Activated CD4-positive, alpha-beta T cell treated with anti-CD3 and anti-CD28 coated beads for 36 hours (primary cell): ENCODE measurements around the gene CLECL1. TPM values are rescaled to one million over a fixed set of nuclear protein-coding genes. Genes with fewer than 3 reads are reported as not detected.
"Not testable (repeated sequence)": the region's sequence is repeated elsewhere in the genome, so short reads cannot be mapped to it uniquely, and the experiment has no call there.

Experiments used
- ATAC-seq: fragments of 200-7000 bp; cut with Tn5 transposase; one replicate; pipeline ENCODE4 v1.10.0; 2021; ENCODE audit warnings: mild to moderate bottlenecking, moderate library complexity
- CTCF ChIA-PET: fragments of 350-600 bp; sonication (Branson Sonifier 250); formaldehyde crosslinking; loops from one replicate; lab custom pipeline; 2021; ENCODE audit warnings: antibody characterized with exemption; lab: Charles Lee
- POLR2A ChIA-PET: fragments of 350-600 bp; sonication (Branson Sonifier 250); formaldehyde crosslinking; loops from one replicate; lab custom pipeline; 2021; ENCODE audit warnings: antibody characterized with exemption, inconsistent platforms; lab: Charles Lee
- DNase-seq: peaks from one replicate; pipeline ENCODE4 v3.0.0-alpha.2; 2020
- H3K27ac Mint-ChIP-seq: one replicate; pipeline ENCODE4 v1.8.0; 2021; ENCODE audit warnings: mixed read lengths
- H3K27me3 Mint-ChIP-seq: one replicate; pipeline ENCODE4 v1.8.0; 2021; ENCODE audit warnings: mixed read lengths
- H3K36me3 Mint-ChIP-seq: one replicate; pipeline ENCODE4 v1.8.0; 2021; ENCODE audit warnings: low read depth, mixed read lengths
- H3K4me1 Mint-ChIP-seq: one replicate; pipeline ENCODE4 v1.8.0; 2021; ENCODE audit warnings: mixed read lengths
- H3K4me3 Mint-ChIP-seq: one replicate; pipeline ENCODE4 v1.8.0; 2021; ENCODE audit warnings: mild to moderate bottlenecking, moderate library complexity, mixed read lengths
- H3K9me3 Mint-ChIP-seq: one replicate; pipeline ENCODE4 v1.8.0; 2021; ENCODE audit warnings: low read depth, mixed read lengths
- intact Hi-C, 2 experiments: fragments of 100-400 bp; cut with DNase I in 1 of 2; cut with micrococcal nuclease in 1 of 2; formaldehyde crosslinking; loops; one replicate each; pipeline versions ENCODE4 v1.14.2 to v1.15.1; 2022 to 2024; cut with DNase I, micrococcal nuclease
- total RNA-seq, 2 experiments: library from RNA; stranded (reverse); gene quantifications; one replicate each; pipeline ENCODE4 v1.2.3, GENCODE V29; 2021

The CLECL1 gene
- total RNA-seq, 2 experiments from 2014 or later = 3.1 to 3.8 TPM

- H3K36me3 Mint-ChIP-seq = peaks cover 35% of the 10 kb centered on the region
- peaks cover 24% of the 10 kb centered on the region for H3K9me3 Mint-ChIP-seq
- ChIA-PET POLR2A (interaction anchor here (0.8 kb wide), 1 partner anchor 36 kb away, joined by 3 read pairs; no protein-coding TSS in a partner anchor), CTCF (interaction anchor here (0.5 to 1.9 kb wide), 11 partner anchors 8 to 65 kb away, joined by 3 to 9 read pairs (median 3); no protein-coding TSS in a partner anchor)
- DNase-seq = no peak
- no peak for ATAC-seq
- no peak overlapping the region for H3K4me3 Mint-ChIP-seq
- H3K4me1 Mint-ChIP-seq = peaks cover 65% of the 10 kb centered on the region
- peak overlapping the region; percentile 1 for H3K27ac Mint-ChIP-seq
- intact Hi-C loops = loop anchor here in 1 of 2 experiments (5.0 kb wide), 1 partner anchor 42 kb away; no protein-coding TSS in a partner anchor
- no peaks in the 10 kb centered on the region for H3K27me3 Mint-ChIP-seq
Observed at GRCh38 chr12:9699898-9700605, 32.8 kb downstream of the CLECL1 start.

GRCh38 chr12:9699269-9699897 is 33.5 kb downstream of the CLECL1 start:
- ATAC-seq = peak; percentile 14
- POLR2A ChIA-PET = no interaction called here
- H3K36me3 Mint-ChIP-seq = peaks cover 39% of the 10 kb centered on the region

GRCh38 chr12:9698681-9699080 is 34.2 kb downstream of the CLECL1 start:
- CTCF ChIA-PET = interaction anchor here (1.2 to 1.9 kb wide), 3 partner anchors 10 to 64 kb away, joined by 3 to 9 read pairs (median 4); no protein-coding TSS in a partner anchor
- POLR2A ChIA-PET = no interaction called here
- Mint-ChIP-seq H3K27me3 (no peaks in the 10 kb centered on the region), H3K9me3 (peaks cover 22% of the 10 kb centered on the region), H3K36me3 (peaks cover 42% of the 10 kb centered on the region), H3K4me1 (peaks cover 62% of the 10 kb centered on the region), H3K4me3 (no peak overlapping the region), H3K27ac (peak overlapping the region; percentile 28)
- ATAC-seq (no peak), DNase-seq (no peak)
- intact Hi-C loops = no loop called here

More at GRCh38 chr12:9699269-9699897, 33.5 kb downstream of the CLECL1 start:
- Mint-ChIP-seq H3K4me1 (peaks cover 64% of the 10 kb centered on the region), H3K4me3 (no peak overlapping the region), H3K27me3 (no peaks in the 10 kb centered on the region), H3K27ac (peak overlapping the region; percentile 28), H3K9me3 (peaks cover 21% of the 10 kb centered on the region)
- CTCF ChIA-PET = interaction anchor here (0.5 to 1.9 kb wide), 6 partner anchors 9 to 65 kb away, joined by 3 to 9 read pairs (median 4); no protein-coding TSS in a partner anchor
- DNase-seq = no peak
- intact Hi-C loops = no loop called here

GRCh38 chr12:9697619-9698018 is 35.3 kb downstream of the CLECL1 start:
- H3K4me3 Mint-ChIP-seq = no peak overlapping the region
- intact Hi-C loops = no loop called here
- ChIA-PET POLR2A (interaction anchor here (0.7 kb wide), 1 partner anchor 50 kb away, joined by 3 read pairs; no protein-coding TSS in a partner anchor), CTCF (interaction anchor here (0.6 to 1.2 kb wide), 4 partner anchors 10 to 64 kb away, joined by 3 to 4 read pairs (median 3); partner anchors contain the start of gene CLEC2D)
- peaks cover 53% of the 10 kb centered on the region for H3K36me3 Mint-ChIP-seq
- peaks cover 61% of the 10 kb centered on the region for H3K4me1 Mint-ChIP-seq
- H3K9me3 Mint-ChIP-seq = peaks cover 27% of the 10 kb centered on the region
- H3K27ac Mint-ChIP-seq = no peak overlapping the region
- DNase-seq = no peak
- ATAC-seq = peak; percentile 30
- H3K27me3 Mint-ChIP-seq = no peaks in the 10 kb centered on the region

- H3K4me3 Mint-ChIP-seq, intact Hi-C loops, H3K27me3 Mint-ChIP-seq, POLR2A ChIA-PET, DNase-seq, ATAC-seq: not testable (repeated sequence)
- peaks cover 33% of the 10 kb centered on the region for H3K9me3 Mint-ChIP-seq
- peaks cover 72% of the 10 kb centered on the region for H3K36me3 Mint-ChIP-seq
- CTCF ChIA-PET = interaction anchor here (0.8 kb wide), 1 partner anchor 12 kb away, joined by 3 read pairs; no protein-coding TSS in a partner anchor
- H3K4me1 Mint-ChIP-seq = peaks cover 50% of the 10 kb centered on the region
- H3K27ac Mint-ChIP-seq = peak overlapping the region; percentile 26
Observed at GRCh38 chr12:9695661-9696060, 37.2 kb downstream of the CLECL1 start.

GRCh38 chr12:9695150-9695549 is 37.7 kb downstream of the CLECL1 start:
- H3K4me3 Mint-ChIP-seq, DNase-seq, intact Hi-C loops, POLR2A ChIA-PET, ATAC-seq, H3K27me3 Mint-ChIP-seq: not testable (repeated sequence)
- CTCF ChIA-PET = interaction anchor here (0.8 kb wide), 1 partner anchor 12 kb away, joined by 3 read pairs; no protein-coding TSS in a partner anchor
- H3K36me3 Mint-ChIP-seq = peaks cover 76% of the 10 kb centered on the region
- H3K4me1 Mint-ChIP-seq = peaks cover 45% of the 10 kb centered on the region
- H3K9me3 Mint-ChIP-seq = peaks cover 33% of the 10 kb centered on the region
- peak overlapping the region; percentile 26 for H3K27ac Mint-ChIP-seq

- no peak for ATAC-seq
- no peak overlapping the region for H3K4me3 Mint-ChIP-seq
- intact Hi-C loops = no loop called here
- H3K9me3 Mint-ChIP-seq = peaks cover 40% of the 10 kb centered on the region
- H3K36me3 Mint-ChIP-seq = peaks cover 85% of the 10 kb centered on the region
- CTCF ChIA-PET = interaction anchor here (0.7 to 1.9 kb wide), 3 partner anchors 12 to 15 kb away, joined by 3 to 5 read pairs (median 3); no protein-coding TSS in a partner anchor
- POLR2A ChIA-PET = interaction anchor here (0.5 kb wide), 1 partner anchor 25 kb away, joined by 5 read pairs; the partner anchor contains the start of gene CLEC2D
- peak overlapping the region; percentile 47 for H3K27ac Mint-ChIP-seq
- H3K27me3 Mint-ChIP-seq = no peaks in the 10 kb centered on the region
- no peak for DNase-seq
- peaks cover 45% of the 10 kb centered on the region for H3K4me1 Mint-ChIP-seq
Observed at GRCh38 chr12:9694241-9694640, 38.7 kb downstream of the CLECL1 start.

- DNase-seq = no peak
- no peak for ATAC-seq
- no peaks in the 10 kb centered on the region for H3K27me3 Mint-ChIP-seq
- H3K27ac Mint-ChIP-seq = peak overlapping the region; percentile 61
- POLR2A ChIA-PET = no interaction called here
- no peak overlapping the region for H3K4me3 Mint-ChIP-seq
- peaks cover 44% of the 10 kb centered on the region for H3K9me3 Mint-ChIP-seq
- peaks cover 42% of the 10 kb centered on the region for H3K4me1 Mint-ChIP-seq
- intact Hi-C loops = no loop called here
- CTCF ChIA-PET = interaction anchor here (1.9 kb wide), 1 partner anchor 13 kb away, joined by 5 read pairs; no protein-coding TSS in a partner anchor
- H3K36me3 Mint-ChIP-seq = peaks cover 92% of the 10 kb centered on the region
Observed at GRCh38 chr12:9692909-9693308, 40.0 kb downstream of the CLECL1 start.

- intact Hi-C loops = no loop called here
- H3K36me3 Mint-ChIP-seq = peaks cover 94% of the 10 kb centered on the region
- ATAC-seq = peak; percentile 68
- no peak overlapping the region for H3K4me3 Mint-ChIP-seq
- no peaks in the 10 kb centered on the region for H3K27me3 Mint-ChIP-seq
- ChIA-PET CTCF (interaction anchor here (0.6 to 2.9 kb wide), 7 partner anchors 11 to 770 kb away, joined by 3 to 13 read pairs (median 3); no protein-coding TSS in a partner anchor), POLR2A (interaction anchor here (1.0 to 1.2 kb wide), 2 partner anchors 13 to 16 kb away, joined by 5 read pairs; no protein-coding TSS in a partner anchor)
- no peak overlapping the region for H3K27ac Mint-ChIP-seq
- no peak for DNase-seq
- H3K4me1 Mint-ChIP-seq = peaks cover 68% of the 10 kb centered on the region
- H3K9me3 Mint-ChIP-seq = peaks cover 35% of the 10 kb centered on the region
Observed at GRCh38 chr12:9687228-9687627, 45.7 kb downstream of the CLECL1 start.

GRCh38 chr12:9685915-9686314 is 47.0 kb downstream of the CLECL1 start:
- peak overlapping the region; percentile 70 for H3K27ac Mint-ChIP-seq
- no peak overlapping the region for H3K4me3 Mint-ChIP-seq
- peaks cover 69% of the 10 kb centered on the region for H3K4me1 Mint-ChIP-seq
- peaks cover 92% of the 10 kb centered on the region for H3K36me3 Mint-ChIP-seq
- ChIA-PET POLR2A (interaction anchor here (0.6 to 1.2 kb wide), 2 partner anchors 15 to 359 kb away, joined by 3 to 5 read pairs; no protein-coding TSS in a partner anchor), CTCF (interaction anchor here (1.0 to 1.4 kb wide), 2 partner anchors 12 to 22 kb away, joined by 3 to 4 read pairs; no protein-coding TSS in a partner anchor)
- intact Hi-C loops = no loop called here
- H3K9me3 Mint-ChIP-seq = peaks cover 36% of the 10 kb centered on the region
- ATAC-seq = no peak
- DNase-seq = no peak
- no peaks in the 10 kb centered on the region for H3K27me3 Mint-ChIP-seq
